Panc1 (cell line): ENCODE data around the gene EXOC6B. TPM values are rescaled to one million over a fixed set of nuclear protein-coding genes. Genes with fewer than 3 reads are reported as not detected.

ENCODE experiments used
- ATAC-seq: fragments of 200-7000 bp; cut with Tn5 transposase; 2 replicates; pipeline ENCODE4 v1.9.1; 2020; ENCODE audit warnings: mild to moderate bottlenecking, moderate library complexity
- BruUV-seq: library from RNA; stranded (reverse); fragments of 400-500 nt; replicated peaks from 2 replicates; lab custom pipeline; 2021; lab: Mats Ljungman, UMichigan
- CTCF ChIA-PET: fragments of 300-600 bp; sonication (Branson Sonifier 250); formaldehyde crosslinking; loops from one replicate; lab custom pipeline; 2022; ENCODE audit warnings: antibody characterized with exemption; lab: Charles Lee
- POLR2A ChIA-PET: fragments of 300-600 bp; sonication (Branson Sonifier 250); formaldehyde crosslinking; loops from one replicate; lab custom pipeline; 2022; ENCODE audit warnings: antibody characterized with exemption; lab: Charles Lee
- DNase-seq: peaks from one replicate; pipeline ENCODE4 v3.0.0-alpha.2; 2010; ENCODE audit warnings: low read depth, low spot score
- H3K27ac ChIP-seq: 2 replicates; pipeline ENCODE4 v1.5.1; 2011; ENCODE audit warnings: mild to moderate bottlenecking, low read length, inconsistent platforms
- H3K27me3 ChIP-seq: fragments of 200-500 bp; sonication (Bioruptor generic); 2 replicates; pipeline ENCODE4 v1.6.0; 2014; ENCODE audit warnings: low read length, inconsistent platforms; ENCODE audit not compliant: control insufficient read depth, insufficient read depth
- H3K36me3 ChIP-seq: fragments of 200-500 bp; sonication (Bioruptor generic); 2 replicates; pipeline ENCODE4 v1.5.1; 2014; ENCODE audit warnings: inconsistent platforms, mild to moderate bottlenecking, low read length, moderate library complexity; ENCODE audit not compliant: control insufficient read depth, insufficient read depth
- H3K4me1 ChIP-seq: 2 replicates; pipeline ENCODE4 v1.5.1; 2011; ENCODE audit warnings: inconsistent platforms, mild to moderate bottlenecking, low read length, moderate library complexity; ENCODE audit not compliant: control insufficient read depth, insufficient read depth
- H3K4me3 ChIP-seq, 2 experiments: 2 replicates each; pipeline ENCODE4 v1.5.1; 2011 to 2012; ENCODE audit warnings: low read depth in 2 of 2, low read length in 2 of 2, mild to moderate bottlenecking in 2 of 2, inconsistent platforms in 1 of 2, moderate library complexity in 1 of 2
- H3K9me3 ChIP-seq: fragments of 200-500 bp; sonication (Bioruptor generic); 2 replicates; pipeline ENCODE4 v1.5.1; 2014; ENCODE audit warnings: low read depth, mild to moderate bottlenecking, inconsistent platforms, low read length, moderate library complexity; ENCODE audit not compliant: control insufficient read depth, insufficient read depth
- POLR2AphosphoS5 ChIP-seq: IDR thresholded peaks from 2 replicates; pipeline ENCODE4 v1.6.1; 2012; ENCODE audit warnings: mild to moderate bottlenecking, low read depth, low read length, moderate library complexity
- SIN3A ChIP-seq: IDR thresholded peaks from 2 replicates; pipeline ENCODE4 v1.6.1; 2012; ENCODE audit warnings: low read depth, mild to moderate bottlenecking, low read length, moderate library complexity, borderline replicate concordance; ENCODE audit not compliant: insufficient read depth
- TCF7L2 ChIP-seq: IDR thresholded peaks from 2 replicates; pipeline ENCODE4 v1.6.1; 2011; ENCODE audit warnings: mild to moderate bottlenecking, low read depth, low read length, inconsistent platforms
- in situ Hi-C: cut with HindIII; loops from 2 replicates; pipeline ENCODE4 v1.10.0; 2016; ENCODE audit warnings: low sequenced_read_pairs, low pct_unique_long_range_greater_than_20kb
- intact Hi-C: fragments of 100-400 bp; cut with micrococcal nuclease; formaldehyde crosslinking; loops from one replicate; pipeline ENCODE4 v1.10.0; 2022; ENCODE audit not compliant: unreplicated experiment
- total RNA-seq: library from RNA; stranded (reverse); gene quantifications from one replicate; pipeline ENCODE4 v1.2.1, GENCODE V29; 2021; ENCODE audit not compliant: unreplicated experiment
- TF ChIP-seq, protein P1 (sequence below): fragments of 450-650 bp; IDR thresholded peaks from 2 replicates; pipeline ENCODE4 v1.5.1; 2017; ENCODE audit warnings: mild to moderate bottlenecking
- TF ChIP-seq, protein P2 (sequence below), 2 experiments: IDR thresholded peaks; 2 replicates each; pipeline ENCODE4 v1.6.1; 2011 to 2012; ENCODE audit warnings: low read depth in 2 of 2, control low read depth in 1 of 2, low read length in 1 of 2, mild to moderate bottlenecking in 1 of 2, moderate library complexity in 1 of 2; ENCODE audit not compliant: insufficient read depth in 1 of 2

Gene EXOC6B
- total RNA-seq, 1 experiment from 2014 or later = 23.2 TPM

DNA sequence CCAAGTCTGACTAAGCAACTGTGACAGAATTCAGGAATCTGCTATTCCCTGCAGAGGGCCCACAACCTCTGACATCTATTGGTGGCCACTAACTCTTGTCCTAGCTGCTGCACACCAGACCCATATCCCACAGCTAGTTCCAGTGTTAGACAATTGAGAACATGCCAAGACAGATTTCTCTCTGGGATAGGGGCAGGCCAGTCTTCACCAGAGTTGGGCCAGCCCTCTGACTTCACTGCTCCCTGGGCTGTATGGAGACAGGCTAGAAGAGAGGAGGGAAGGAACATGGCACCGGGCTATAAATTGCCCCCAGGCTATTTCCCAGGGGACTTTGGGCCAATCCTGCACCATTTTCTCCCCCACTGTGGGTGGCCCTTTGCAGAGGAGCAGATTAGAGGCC, 645.5 kb downstream of the EXOC6B start:
- TF ChIP-seq SIN3A (no peak), POLR2AphosphoS5 (no peak), TCF7L2 (no peak)
- TF ChIP-seq, protein P1, sequence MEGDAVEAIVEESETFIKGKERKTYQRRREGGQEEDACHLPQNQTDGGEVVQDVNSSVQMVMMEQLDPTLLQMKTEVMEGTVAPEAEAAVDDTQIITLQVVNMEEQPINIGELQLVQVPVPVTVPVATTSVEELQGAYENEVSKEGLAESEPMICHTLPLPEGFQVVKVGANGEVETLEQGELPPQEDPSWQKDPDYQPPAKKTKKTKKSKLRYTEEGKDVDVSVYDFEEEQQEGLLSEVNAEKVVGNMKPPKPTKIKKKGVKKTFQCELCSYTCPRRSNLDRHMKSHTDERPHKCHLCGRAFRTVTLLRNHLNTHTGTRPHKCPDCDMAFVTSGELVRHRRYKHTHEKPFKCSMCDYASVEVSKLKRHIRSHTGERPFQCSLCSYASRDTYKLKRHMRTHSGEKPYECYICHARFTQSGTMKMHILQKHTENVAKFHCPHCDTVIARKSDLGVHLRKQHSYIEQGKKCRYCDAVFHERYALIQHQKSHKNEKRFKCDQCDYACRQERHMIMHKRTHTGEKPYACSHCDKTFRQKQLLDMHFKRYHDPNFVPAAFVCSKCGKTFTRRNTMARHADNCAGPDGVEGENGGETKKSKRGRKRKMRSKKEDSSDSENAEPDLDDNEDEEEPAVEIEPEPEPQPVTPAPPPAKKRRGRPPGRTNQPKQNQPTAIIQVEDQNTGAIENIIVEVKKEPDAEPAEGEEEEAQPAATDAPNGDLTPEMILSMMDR = no peak
- TF ChIP-seq, protein P2, sequence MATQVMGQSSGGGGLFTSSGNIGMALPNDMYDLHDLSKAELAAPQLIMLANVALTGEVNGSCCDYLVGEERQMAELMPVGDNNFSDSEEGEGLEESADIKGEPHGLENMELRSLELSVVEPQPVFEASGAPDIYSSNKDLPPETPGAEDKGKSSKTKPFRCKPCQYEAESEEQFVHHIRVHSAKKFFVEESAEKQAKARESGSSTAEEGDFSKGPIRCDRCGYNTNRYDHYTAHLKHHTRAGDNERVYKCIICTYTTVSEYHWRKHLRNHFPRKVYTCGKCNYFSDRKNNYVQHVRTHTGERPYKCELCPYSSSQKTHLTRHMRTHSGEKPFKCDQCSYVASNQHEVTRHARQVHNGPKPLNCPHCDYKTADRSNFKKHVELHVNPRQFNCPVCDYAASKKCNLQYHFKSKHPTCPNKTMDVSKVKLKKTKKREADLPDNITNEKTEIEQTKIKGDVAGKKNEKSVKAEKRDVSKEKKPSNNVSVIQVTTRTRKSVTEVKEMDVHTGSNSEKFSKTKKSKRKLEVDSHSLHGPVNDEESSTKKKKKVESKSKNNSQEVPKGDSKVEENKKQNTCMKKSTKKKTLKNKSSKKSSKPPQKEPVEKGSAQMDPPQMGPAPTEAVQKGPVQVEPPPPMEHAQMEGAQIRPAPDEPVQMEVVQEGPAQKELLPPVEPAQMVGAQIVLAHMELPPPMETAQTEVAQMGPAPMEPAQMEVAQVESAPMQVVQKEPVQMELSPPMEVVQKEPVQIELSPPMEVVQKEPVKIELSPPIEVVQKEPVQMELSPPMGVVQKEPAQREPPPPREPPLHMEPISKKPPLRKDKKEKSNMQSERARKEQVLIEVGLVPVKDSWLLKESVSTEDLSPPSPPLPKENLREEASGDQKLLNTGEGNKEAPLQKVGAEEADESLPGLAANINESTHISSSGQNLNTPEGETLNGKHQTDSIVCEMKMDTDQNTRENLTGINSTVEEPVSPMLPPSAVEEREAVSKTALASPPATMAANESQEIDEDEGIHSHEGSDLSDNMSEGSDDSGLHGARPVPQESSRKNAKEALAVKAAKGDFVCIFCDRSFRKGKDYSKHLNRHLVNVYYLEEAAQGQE (IDR thresholded peaks at IDR 0.05; ENCODE audit: insufficient read depth in 1 of 2, low read depth in 2 of 2, low read length in 1 of 2) = no peak
- no peak overlapping the region for H3K27ac ChIP-seq
- CTCF ChIA-PET = no interaction called here
- no peak for ATAC-seq
- intact Hi-C loops (no loop called here), in situ Hi-C loops (no loop called here)
- H3K4me1 ChIP-seq = no peaks in the 10 kb centered on the region
- H3K27me3 ChIP-seq = no peaks in the 10 kb centered on the region
- H3K9me3 ChIP-seq = no peaks in the 10 kb centered on the region
- no TSS peak for BruUV-seq
- no peaks in the 10 kb centered on the region for H3K36me3 ChIP-seq
- no peak overlapping the region for H3K4me3 ChIP-seq
- DNase-seq = no peak
- POLR2A ChIA-PET = no interaction called here

DNA sequence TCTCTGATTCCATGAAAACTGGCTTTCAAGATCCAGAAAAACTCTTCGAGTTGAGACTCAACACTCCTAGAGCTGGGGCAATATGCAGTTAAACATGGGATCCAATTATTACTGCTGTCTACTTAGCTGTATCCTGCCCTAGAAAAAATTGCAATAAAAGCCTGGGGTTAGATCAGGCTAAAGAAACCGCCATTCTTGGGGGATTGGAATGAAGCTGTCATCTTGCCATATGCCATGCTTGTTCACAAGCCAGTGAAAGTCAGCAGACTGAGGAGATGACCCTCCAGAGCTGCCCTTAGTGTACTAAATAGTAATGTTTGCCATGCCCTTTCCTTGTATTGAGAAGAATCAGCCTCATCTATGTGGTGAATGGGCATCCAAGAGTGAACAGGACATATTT, 647.3 kb downstream of the EXOC6B start:
- no peak overlapping the region for H3K4me3 ChIP-seq
- DNase-seq (no peak), ATAC-seq (no peak)
- H3K27ac ChIP-seq = no peak overlapping the region
- in situ Hi-C loops = no loop called here
- no TSS peak for BruUV-seq
- no peaks in the 10 kb centered on the region for H3K9me3 ChIP-seq
- no peaks in the 10 kb centered on the region for H3K4me1 ChIP-seq
- ChIA-PET POLR2A (no interaction called here), CTCF (no interaction called here)
- intact Hi-C loops = no loop called here
- TF ChIP-seq, protein P2 (IDR thresholded peaks at IDR 0.05; ENCODE audit: insufficient read depth in 1 of 2, low read depth in 2 of 2, low read length in 1 of 2) = no peak
- no peak for TF ChIP-seq TCF7L2
- TF ChIP-seq POLR2AphosphoS5 = no peak
- TF ChIP-seq SIN3A = no peak
- TF ChIP-seq, protein P1 = no peak
- no peaks in the 10 kb centered on the region for H3K27me3 ChIP-seq
- no peaks in the 10 kb centered on the region for H3K36me3 ChIP-seq
